Mucosa of descending colon (tissue), 3 donors: ENCODE data around the gene CHRNA9. TPM values are rescaled to one million over a fixed set of nuclear protein-coding genes. Genes with fewer than 3 reads are reported as not detected.

Source experiments
- ATAC-seq: fragments of 200-7000 bp; cut with Tn5 transposase; one replicate; pipeline ENCODE4 v1.9.1; 2020; ENCODE audit warnings: mild to moderate bottlenecking, moderate library complexity
- DNase-seq, 3 donors: peaks; one replicate each; pipeline ENCODE4 v3.0.0-alpha.2; 2020
- H3K36me3 ChIP-seq: fragments of 200-600 bp; one replicate; pipeline ENCODE4 v1.8.0; 2021; ENCODE audit warnings: low read depth, mild to moderate bottlenecking
- H3K4me1 ChIP-seq: fragments of 200-600 bp; one replicate; pipeline ENCODE4 v1.8.0; 2021; ENCODE audit warnings: low read depth, mild to moderate bottlenecking
- H3K4me3 ChIP-seq: fragments of 200-600 bp; one replicate; pipeline ENCODE4 v1.8.0; 2021; ENCODE audit warnings: mild to moderate bottlenecking
- H3K9me3 ChIP-seq: fragments of 200-600 bp; one replicate; pipeline ENCODE4 v1.8.0; 2021; ENCODE audit warnings: mild to moderate bottlenecking
- intact Hi-C, 2 donors: fragments of 100-400 bp; cut with DNase I in 1 of 2; cut with micrococcal nuclease in 1 of 2; formaldehyde crosslinking; loops; one replicate each; pipeline versions ENCODE4 v1.11.0 to v1.11.1; 2022; cut with DNase I, micrococcal nuclease
- total RNA-seq, 3 donors: library from RNA; stranded (reverse); fragmentation: NEBNext Ultra II Directional in 2 of 3; extraction: Animal tissue kit (Norgen Biotek cat#: 25700) in 2 of 3; gene quantifications; one replicate each; pipeline versions ENCODE4 v1.2.1 to v1.2.4, GENCODE V29; 2021 to 2023
- TF ChIP-seq, protein P1 (sequence below): fragments of 200-600 bp; IDR thresholded peaks from one replicate; pipeline ENCODE4 v1.8.0; 2022; ENCODE audit warnings: antibody characterized with exemption, mild to moderate bottlenecking
- donor health status: DM: no; HTN: no; CAD: no; lungs with moderate emphysema.
- donor health status: DM: no; HTN: no; CAD: no.
- donor health status: DM: no; HTN: yes; CAD: no.

The CHRNA9 gene
- total RNA-seq, 3 donors from 2014 or later: not detected

DNA sequence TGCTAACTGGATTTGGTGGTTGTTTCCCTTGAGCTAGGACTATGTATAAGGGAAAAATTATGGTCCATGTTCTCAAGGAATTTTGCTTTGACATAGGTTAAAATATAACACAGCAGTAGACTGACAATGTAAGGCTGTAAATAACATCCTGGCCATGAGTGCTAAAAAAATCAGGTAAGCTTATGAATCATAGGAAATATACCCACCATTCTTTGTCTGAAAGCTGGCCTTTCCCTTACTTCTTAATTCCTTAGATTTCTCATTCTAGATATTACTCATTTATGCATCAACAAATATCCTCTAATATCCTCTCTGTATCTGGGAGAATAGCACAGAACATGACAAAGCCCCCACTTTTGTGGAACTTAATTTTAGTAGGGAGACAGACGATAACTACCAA is 6.8 kb upstream of the CHRNA9 start:
- TF ChIP-seq, protein P1, sequence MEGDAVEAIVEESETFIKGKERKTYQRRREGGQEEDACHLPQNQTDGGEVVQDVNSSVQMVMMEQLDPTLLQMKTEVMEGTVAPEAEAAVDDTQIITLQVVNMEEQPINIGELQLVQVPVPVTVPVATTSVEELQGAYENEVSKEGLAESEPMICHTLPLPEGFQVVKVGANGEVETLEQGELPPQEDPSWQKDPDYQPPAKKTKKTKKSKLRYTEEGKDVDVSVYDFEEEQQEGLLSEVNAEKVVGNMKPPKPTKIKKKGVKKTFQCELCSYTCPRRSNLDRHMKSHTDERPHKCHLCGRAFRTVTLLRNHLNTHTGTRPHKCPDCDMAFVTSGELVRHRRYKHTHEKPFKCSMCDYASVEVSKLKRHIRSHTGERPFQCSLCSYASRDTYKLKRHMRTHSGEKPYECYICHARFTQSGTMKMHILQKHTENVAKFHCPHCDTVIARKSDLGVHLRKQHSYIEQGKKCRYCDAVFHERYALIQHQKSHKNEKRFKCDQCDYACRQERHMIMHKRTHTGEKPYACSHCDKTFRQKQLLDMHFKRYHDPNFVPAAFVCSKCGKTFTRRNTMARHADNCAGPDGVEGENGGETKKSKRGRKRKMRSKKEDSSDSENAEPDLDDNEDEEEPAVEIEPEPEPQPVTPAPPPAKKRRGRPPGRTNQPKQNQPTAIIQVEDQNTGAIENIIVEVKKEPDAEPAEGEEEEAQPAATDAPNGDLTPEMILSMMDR: no peak
- DNase-seq: no peak
- intact Hi-C loops: no loop called here

GRCh38 chr4:40329805-40330204 is 5.3 kb upstream of the CHRNA9 start:
- DNase-seq (no peak), ATAC-seq (no peak)
- H3K9me3 ChIP-seq: no peaks in the 10 kb centered on the region
- no peaks in the 10 kb centered on the region for H3K4me1 ChIP-seq
- TF ChIP-seq, protein P1: no peak
- no peaks in the 10 kb centered on the region for H3K36me3 ChIP-seq
- intact Hi-C loops: no loop called here
- no peak overlapping the region for H3K4me3 ChIP-seq

More for the DNA sequence above, 6.8 kb upstream of the CHRNA9 start:
- ATAC-seq: no peak
- Histone ChIP-seq H3K4me1 (no peaks in the 10 kb centered on the region), H3K4me3 (no peak overlapping the region), H3K9me3 (no peaks in the 10 kb centered on the region), H3K36me3 (no peaks in the 10 kb centered on the region)

- TF ChIP-seq, protein P1: no peak
- no peak for ATAC-seq
- intact Hi-C loops: no loop called here
Measured at GRCh38 chr4:40330536-40330935, 4.6 kb upstream of the CHRNA9 start.

GRCh38 chr4:40331101-40331745 is 3.9 kb upstream of the CHRNA9 start:
- Histone ChIP-seq H3K4me1 (no peaks in the 10 kb centered on the region), H3K36me3 (no peaks in the 10 kb centered on the region), H3K9me3 (no peaks in the 10 kb centered on the region), H3K4me3 (no peak overlapping the region)
- ATAC-seq: no peak
- TF ChIP-seq, protein P1: no peak
- no peak for DNase-seq
- intact Hi-C loops: no loop called here

More at GRCh38 chr4:40330536-40330935, 4.6 kb upstream of the CHRNA9 start:
- H3K4me1 ChIP-seq: no peaks in the 10 kb centered on the region
- H3K4me3 ChIP-seq: no peak overlapping the region
- no peak for DNase-seq
- H3K36me3 ChIP-seq: no peaks in the 10 kb centered on the region
- H3K9me3 ChIP-seq: no peaks in the 10 kb centered on the region

DNA sequence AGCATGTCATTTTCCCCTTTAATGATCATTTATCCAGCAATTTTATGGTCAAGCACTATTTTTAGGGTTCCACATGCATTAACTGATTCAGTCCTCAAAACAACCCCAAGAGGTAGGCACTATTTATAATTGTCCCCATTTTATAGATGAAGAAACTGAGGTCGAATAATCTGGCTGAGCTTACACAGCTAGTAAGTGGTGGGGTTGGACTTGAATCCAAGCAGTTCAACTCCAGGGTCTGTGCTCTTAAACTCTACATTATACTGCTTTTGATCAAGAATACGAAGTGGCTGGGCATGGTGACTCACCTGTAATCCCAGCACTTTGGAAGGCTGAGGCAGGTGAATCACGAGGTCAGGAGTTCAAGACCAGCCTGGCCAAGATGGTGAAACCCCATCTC is 3.2 kb upstream of the CHRNA9 start:
- Histone ChIP-seq H3K9me3 (no peaks in the 10 kb centered on the region), H3K4me3 (no peak overlapping the region), H3K4me1 (no peaks in the 10 kb centered on the region), H3K36me3 (no peaks in the 10 kb centered on the region)
- intact Hi-C loops: no loop called here
- TF ChIP-seq, protein P1: no peak
- DNase-seq (no peak), ATAC-seq (no peak)

DNA sequence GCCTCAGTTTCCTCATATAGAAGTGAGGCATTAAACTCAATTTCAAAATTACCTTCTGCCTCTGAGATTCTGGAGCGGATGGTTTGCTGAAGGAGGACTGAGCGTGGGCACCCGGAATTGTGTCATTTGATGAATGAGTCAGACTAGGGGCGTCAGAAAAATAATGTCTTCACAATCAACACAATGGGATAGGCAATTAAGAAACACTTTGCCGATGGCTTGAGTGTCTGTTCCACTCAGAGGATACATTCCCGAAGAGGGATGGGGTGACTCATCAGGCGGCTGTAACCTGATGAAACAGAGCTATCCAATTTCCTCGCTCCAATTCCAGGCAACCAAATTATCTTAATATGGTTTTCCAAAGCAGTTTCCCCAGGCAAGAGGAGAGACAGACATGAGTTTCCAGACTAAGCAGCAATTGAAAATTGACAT is 1.2 kb upstream of the CHRNA9 start:
- DNase-seq: no peak
- H3K9me3 ChIP-seq: no peaks in the 10 kb centered on the region
- H3K4me3 ChIP-seq: no peak overlapping the region
- no peaks in the 10 kb centered on the region for H3K36me3 ChIP-seq
- TF ChIP-seq, protein P1: no peak
- intact Hi-C loops: no loop called here
- no peaks in the 10 kb centered on the region for H3K4me1 ChIP-seq
- no peak for ATAC-seq
